ENCODE data around the gene STARD9. TPM values are rescaled to one million over a fixed set of nuclear protein-coding genes. Genes with fewer than 3 reads are reported as not detected.
"Not testable (repeated sequence)": the region's sequence is repeated elsewhere in the genome, so short reads cannot be mapped to it uniquely, and the experiment has no call there.

STARD9 gene
- total and polyA plus RNA-seq, 5 donors from 2014 or later = 0.07 to 9.8 (median 0.16) TPM

GRCh38 chr15:42679285-42680141 is 104.1 kb downstream of the STARD9 start:
- no peak overlapping the region for H3K27ac ChIP-seq (ENCODE audit: insufficient read depth, low read length, poor library complexity, severe bottlenecking)
- H3K4me3 Mint-ChIP-seq = no peak overlapping the region
- no peak overlapping the region for H3K4me3 ChIP-seq (ENCODE audit: low read depth, low read length)
- peaks cover 17% of the 10 kb centered on the region for H3K36me3 ChIP-seq (ENCODE audit: control insufficient read depth, insufficient read depth, low read length)
- peaks cover 27% of the 10 kb centered on the region for H3K36me3 Mint-ChIP-seq
- no peaks in the 10 kb centered on the region for H3K27me3 Mint-ChIP-seq
- H3K9me3 Mint-ChIP-seq = no peaks in the 10 kb centered on the region
- DNase-seq (no peak), ATAC-seq (ENCODE audit: low read depth in 2 of 2) (no peak)
- H3K27ac Mint-ChIP-seq = peak overlapping the region in 1 of 3 donors; percentile 20
- H3K4me1 Mint-ChIP-seq = no peaks in the 10 kb centered on the region
- no peaks in the 10 kb centered on the region for H3K27me3 ChIP-seq (ENCODE audit: control insufficient read depth, insufficient read depth, low read length)
- no peaks in the 10 kb centered on the region for H3K9me3 ChIP-seq (ENCODE audit: control insufficient read depth in 2 of 2, low read length in 2 of 2)
- H3K4me1 ChIP-seq (ENCODE audit: control insufficient read depth, insufficient read depth, low read length, poor library complexity, severe bottlenecking) = no peaks in the 10 kb centered on the region

GRCh38 chr15:42680142-42680482 is 104.7 kb downstream of the STARD9 start:
- H3K4me3 ChIP-seq (ENCODE audit: low read depth, low read length); H3K4me1 ChIP-seq (ENCODE audit: control insufficient read depth, insufficient read depth, low read length, poor library complexity, severe bottlenecking); H3K27me3 Mint-ChIP-seq; H3K4me1 Mint-ChIP-seq; H3K9me3 Mint-ChIP-seq; H3K9me3 ChIP-seq (ENCODE audit: control insufficient read depth in 2 of 2, low read length in 2 of 2); H3K27ac Mint-ChIP-seq; H3K27me3 ChIP-seq (ENCODE audit: control insufficient read depth, insufficient read depth, low read length); H3K4me3 Mint-ChIP-seq; H3K27ac ChIP-seq (ENCODE audit: insufficient read depth, low read length, poor library complexity, severe bottlenecking): not testable (repeated sequence)
- peaks cover 18% of the 10 kb centered on the region for H3K36me3 ChIP-seq (ENCODE audit: control insufficient read depth, insufficient read depth, low read length)
- DNase-seq (peak in 1 of 3 donors; percentile 68), ATAC-seq (ENCODE audit: low read depth in 2 of 2) (peak in 1 of 2 donors; percentile 31)
- H3K36me3 Mint-ChIP-seq = peaks cover 27% of the 10 kb centered on the region

- H3K27me3 Mint-ChIP-seq = no peaks in the 10 kb centered on the region
- H3K27ac Mint-ChIP-seq = no peak overlapping the region
- H3K4me3 Mint-ChIP-seq = peak overlapping the region in 1 of 4 donors; percentile 28
- peaks cover 23% of the 10 kb centered on the region for H3K36me3 Mint-ChIP-seq
- Histone ChIP-seq H3K4me1 (ENCODE audit: control insufficient read depth, insufficient read depth, low read length, poor library complexity, severe bottlenecking) (no peaks in the 10 kb centered on the region), H3K9me3 (ENCODE audit: control insufficient read depth in 2 of 2, low read length in 2 of 2) (no peaks in the 10 kb centered on the region), H3K27ac (ENCODE audit: insufficient read depth, low read length, poor library complexity, severe bottlenecking) (no peak overlapping the region), H3K4me3 (ENCODE audit: low read depth, low read length) (no peak overlapping the region), H3K36me3 (ENCODE audit: control insufficient read depth, insufficient read depth, low read length) (peaks cover 13% of the 10 kb centered on the region), H3K27me3 (ENCODE audit: control insufficient read depth, insufficient read depth, low read length) (no peaks in the 10 kb centered on the region)
- no peaks in the 10 kb centered on the region for H3K4me1 Mint-ChIP-seq
- DNase-seq (no peak), ATAC-seq (ENCODE audit: low read depth in 2 of 2) (no peak)
- no peaks in the 10 kb centered on the region for H3K9me3 Mint-ChIP-seq
These were observed 105.7 kb downstream of the STARD9 start for GRCh38 chr15:42681119-42681518.

DNA sequence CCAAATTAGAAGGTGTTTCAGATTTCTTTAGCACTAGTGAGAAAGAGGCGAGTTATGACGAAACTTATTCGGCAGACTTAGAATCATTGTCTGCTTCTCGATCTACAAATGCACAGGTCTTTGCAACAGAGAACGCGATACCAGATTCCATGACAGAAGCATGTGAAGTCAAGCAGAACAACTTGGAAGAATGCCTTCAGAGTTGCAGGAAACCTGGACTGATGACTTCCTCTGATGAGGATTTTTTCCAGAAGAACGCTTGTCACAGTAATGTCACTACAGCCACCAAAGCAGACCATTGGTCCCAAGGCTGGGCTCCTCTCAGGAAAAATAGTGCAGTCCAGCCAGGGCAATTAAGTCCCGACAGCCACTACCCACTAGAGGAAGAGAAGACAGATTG is 110.9 kb downstream of the STARD9 start:
- Histone ChIP-seq H3K9me3 (ENCODE audit: control insufficient read depth in 2 of 2, low read length in 2 of 2) (no peaks in the 10 kb centered on the region), H3K27ac (ENCODE audit: insufficient read depth, low read length, poor library complexity, severe bottlenecking) (no peak overlapping the region), H3K36me3 (ENCODE audit: control insufficient read depth, insufficient read depth, low read length) (peaks cover 10% of the 10 kb centered on the region), H3K4me1 (ENCODE audit: control insufficient read depth, insufficient read depth, low read length, poor library complexity, severe bottlenecking) (no peaks in the 10 kb centered on the region), H3K4me3 (ENCODE audit: low read depth, low read length) (no peak overlapping the region), H3K27me3 (ENCODE audit: control insufficient read depth, insufficient read depth, low read length) (no peaks in the 10 kb centered on the region)
- DNase-seq (no peak), ATAC-seq (ENCODE audit: low read depth in 2 of 2) (no peak)
- Mint-ChIP-seq H3K27ac (no peak overlapping the region), H3K36me3 (peaks cover 36% of the 10 kb centered on the region), H3K27me3 (no peaks in the 10 kb centered on the region), H3K4me1 (peaks cover 0 to 2% (median 0%) of the 10 kb centered on the region in 4 donors), H3K9me3 (no peaks in the 10 kb centered on the region), H3K4me3 (no peak overlapping the region)

GRCh38 chr15:42687740-42688139 is 112.3 kb downstream of the STARD9 start:
- no peaks in the 10 kb centered on the region for H3K27me3 Mint-ChIP-seq

GRCh38 chr15:42688301-42688700 is 112.9 kb downstream of the STARD9 start:
- H3K4me1 Mint-ChIP-seq = peaks cover 0 to 3% (median under 1%) of the 10 kb centered on the region in 4 donors
- H3K4me1 ChIP-seq (ENCODE audit: control insufficient read depth, insufficient read depth, low read length, poor library complexity, severe bottlenecking) = no peaks in the 10 kb centered on the region
- H3K27ac ChIP-seq (ENCODE audit: insufficient read depth, low read length, poor library complexity, severe bottlenecking) = no peak overlapping the region
- no peaks in the 10 kb centered on the region for H3K9me3 Mint-ChIP-seq
- no peak overlapping the region for H3K4me3 ChIP-seq (ENCODE audit: low read depth, low read length)
- H3K4me3 Mint-ChIP-seq = no peak overlapping the region
- H3K36me3 Mint-ChIP-seq = peaks cover 25% of the 10 kb centered on the region
- no peak for DNase-seq
- no peaks in the 10 kb centered on the region for H3K9me3 ChIP-seq (ENCODE audit: control insufficient read depth in 2 of 2, low read length in 2 of 2)
- no peak for ATAC-seq (ENCODE audit: low read depth in 2 of 2)
- no peak overlapping the region for H3K27ac Mint-ChIP-seq
- H3K27me3 ChIP-seq (ENCODE audit: control insufficient read depth, insufficient read depth, low read length) = no peaks in the 10 kb centered on the region
- H3K27me3 Mint-ChIP-seq = no peaks in the 10 kb centered on the region
- H3K36me3 ChIP-seq (ENCODE audit: control insufficient read depth, insufficient read depth, low read length) = peaks cover 3% of the 10 kb centered on the region

More at GRCh38 chr15:42687740-42688139, 112.3 kb downstream of the STARD9 start:
- no peaks in the 10 kb centered on the region for H3K27me3 ChIP-seq (ENCODE audit: control insufficient read depth, insufficient read depth, low read length)
- Mint-ChIP-seq H3K27ac (no peak overlapping the region), H3K4me1 (peaks cover 0 to 3% (median under 1%) of the 10 kb centered on the region in 4 donors), H3K4me3 (no peak overlapping the region), H3K9me3 (no peaks in the 10 kb centered on the region), H3K36me3 (peaks cover 29% of the 10 kb centered on the region)
- ATAC-seq (ENCODE audit: low read depth in 2 of 2) = no peak
- H3K27ac ChIP-seq (ENCODE audit: insufficient read depth, low read length, poor library complexity, severe bottlenecking) = no peak overlapping the region
- no peak for DNase-seq
- no peaks in the 10 kb centered on the region for H3K9me3 ChIP-seq (ENCODE audit: control insufficient read depth in 2 of 2, low read length in 2 of 2)
- H3K36me3 ChIP-seq (ENCODE audit: control insufficient read depth, insufficient read depth, low read length) = peaks cover 6% of the 10 kb centered on the region
- no peak overlapping the region for H3K4me3 ChIP-seq (ENCODE audit: low read depth, low read length)
- no peaks in the 10 kb centered on the region for H3K4me1 ChIP-seq (ENCODE audit: control insufficient read depth, insufficient read depth, low read length, poor library complexity, severe bottlenecking)

GRCh38 chr15:42691308-42691707 is 115.9 kb downstream of the STARD9 start:
- Mint-ChIP-seq H3K4me1 (peaks cover 0 to 3% (median under 1%) of the 10 kb centered on the region in 4 donors), H3K27me3 (no peaks in the 10 kb centered on the region), H3K4me3 (no peak overlapping the region), H3K9me3 (no peaks in the 10 kb centered on the region), H3K36me3 (peaks cover 19% of the 10 kb centered on the region), H3K27ac (peak overlapping the region in 1 of 3 donors; percentile 35)
- peak in 1 of 3 donors; percentile 33 for DNase-seq
- Histone ChIP-seq H3K27ac (ENCODE audit: insufficient read depth, low read length, poor library complexity, severe bottlenecking) (no peak overlapping the region), H3K4me3 (ENCODE audit: low read depth, low read length) (no peak overlapping the region), H3K4me1 (ENCODE audit: control insufficient read depth, insufficient read depth, low read length, poor library complexity, severe bottlenecking) (no peaks in the 10 kb centered on the region), H3K27me3 (ENCODE audit: control insufficient read depth, insufficient read depth, low read length) (no peaks in the 10 kb centered on the region), H3K36me3 (ENCODE audit: control insufficient read depth, insufficient read depth, low read length) (no peaks in the 10 kb centered on the region), H3K9me3 (ENCODE audit: control insufficient read depth in 2 of 2, low read length in 2 of 2) (no peaks in the 10 kb centered on the region)
- no peak for ATAC-seq (ENCODE audit: low read depth in 2 of 2)

DNA sequence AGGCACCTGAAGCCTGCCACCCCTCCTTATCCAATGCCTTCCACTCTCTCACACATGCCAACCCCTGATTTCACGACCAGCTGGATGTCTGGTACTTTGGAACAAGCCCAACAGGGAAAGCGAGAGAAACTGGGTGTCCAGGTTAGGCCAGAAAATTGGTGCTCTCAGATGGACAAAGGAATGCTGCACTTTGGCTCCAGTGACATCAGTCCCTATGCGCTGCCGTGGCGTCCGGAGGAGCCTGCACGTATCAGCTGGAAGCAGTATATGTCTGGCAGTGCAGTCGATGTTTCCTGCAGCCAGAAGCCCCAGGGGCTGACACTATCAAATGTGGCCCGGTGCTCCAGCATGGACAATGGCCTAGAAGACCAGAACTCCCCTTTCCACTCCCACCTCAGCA is 116.4 kb downstream of the STARD9 start:
- Mint-ChIP-seq H3K4me3 (no peak overlapping the region), H3K27ac (peak overlapping the region in 1 of 3 donors; percentile 36), H3K4me1 (peaks cover 0 to 3% (median under 1%) of the 10 kb centered on the region in 4 donors), H3K27me3 (no peaks in the 10 kb centered on the region), H3K36me3 (peaks cover 20% of the 10 kb centered on the region), H3K9me3 (no peaks in the 10 kb centered on the region)
- Histone ChIP-seq H3K36me3 (ENCODE audit: control insufficient read depth, insufficient read depth, low read length) (no peaks in the 10 kb centered on the region), H3K9me3 (ENCODE audit: control insufficient read depth in 2 of 2, low read length in 2 of 2) (no peaks in the 10 kb centered on the region), H3K4me1 (ENCODE audit: control insufficient read depth, insufficient read depth, low read length, poor library complexity, severe bottlenecking) (no peaks in the 10 kb centered on the region), H3K27me3 (ENCODE audit: control insufficient read depth, insufficient read depth, low read length) (no peaks in the 10 kb centered on the region), H3K4me3 (ENCODE audit: low read depth, low read length) (no peak overlapping the region), H3K27ac (ENCODE audit: insufficient read depth, low read length, poor library complexity, severe bottlenecking) (no peak overlapping the region)
- no peak for ATAC-seq (ENCODE audit: low read depth in 2 of 2)
- no peak for DNase-seq
